CD14-positive monocyte (primary cell): ENCODE data around the gene CDNF. TPM values are rescaled to one million over a fixed set of nuclear protein-coding genes. Genes with fewer than 3 reads are reported as not detected.
A peak's percentile ranks its signal among the peaks of the same experiment; 100 is the strongest.

ENCODE experiments used
- DNase-seq, 3 donors: peaks; one replicate each; pipeline ENCODE4 v3.0.0-alpha.2; 2011 to 2022
- H2AFZ ChIP-seq: 2 replicates; pipeline ENCODE4 v1.6.0; 2012; ENCODE audit warnings: mild to moderate bottlenecking, low read depth, low read length, inconsistent platforms; ENCODE audit not compliant: insufficient read depth, poor library complexity, severe bottlenecking
- H3K27ac ChIP-seq, 2 donors: 1 replicate in 1 of 2; 2 replicates in 1 of 2; pipeline ENCODE4 v1.5.1; 2012 to 2013; ENCODE audit warnings: low read length in 2 of 2, control low read depth in 1 of 2, inconsistent platforms in 1 of 2, low read depth in 1 of 2, mild to moderate bottlenecking in 1 of 2
- H3K27me3 ChIP-seq, 2 donors: one replicate each; pipeline versions ENCODE4 v1.6.0 to v1.6.1; 2011 to 2013; ENCODE audit warnings: low read length in 2 of 2; ENCODE audit not compliant: control insufficient read depth in 2 of 2, insufficient read depth in 2 of 2
- H3K36me3 ChIP-seq, 2 donors: replicated peaks in 1 of 2; 1 replicate in 1 of 2; 2 replicates in 1 of 2; pipeline versions ENCODE4 v1.5.1 to v1.6.1; 2012 to 2013; ENCODE audit warnings: low read length in 2 of 2, control low read depth in 1 of 2, inconsistent platforms in 1 of 2, mild to moderate bottlenecking in 1 of 2; ENCODE audit not compliant: insufficient read depth in 2 of 2, control insufficient read depth in 1 of 2
- H3K4me1 ChIP-seq, 2 donors: 1 replicate in 1 of 2; 2 replicates in 1 of 2; pipeline versions ENCODE4 v1.5.1 to v1.6.1; 2012 to 2013; ENCODE audit warnings: low read length in 2 of 2, control low read depth in 1 of 2, inconsistent platforms in 1 of 2, mild to moderate bottlenecking in 1 of 2, moderate library complexity in 1 of 2; ENCODE audit not compliant: insufficient read depth in 2 of 2, control insufficient read depth in 1 of 2
- H3K4me2 ChIP-seq: replicated peaks from 2 replicates; pipeline ENCODE3; 2012; ENCODE audit warnings: low read length, moderate library complexity, mild to moderate bottlenecking; ENCODE audit not compliant: poor library complexity, severe bottlenecking; ENCODE audit errors: extremely low read depth
- H3K4me3 ChIP-seq, 3 experiments: fragments of 200-600 bp in 1 of 3; sonication (generic) in 1 of 3; replicated peaks in 1 of 3; 1 replicate in 2 of 3; 2 replicates in 1 of 3; pipeline ENCODE4 v1.5.1; 2011 to 2013; ENCODE audit warnings: low read length in 3 of 3, mild to moderate bottlenecking in 3 of 3, control low read depth in 2 of 3, low read depth in 2 of 3, inconsistent platforms in 1 of 3, moderate library complexity in 1 of 3
- H3K79me2 ChIP-seq: 2 replicates; pipeline ENCODE4 v1.6.0; 2012; ENCODE audit warnings: mild to moderate bottlenecking, control low read depth, inconsistent platforms, low read length, moderate library complexity; ENCODE audit not compliant: insufficient read depth
- H3K9ac ChIP-seq: 2 replicates; pipeline ENCODE4 v1.6.0; 2017; ENCODE audit warnings: low read length, mild to moderate bottlenecking; ENCODE audit not compliant: insufficient read depth, poor library complexity, severe bottlenecking
- H3K9me3 ChIP-seq, 2 donors: replicated peaks in 1 of 2; 1 replicate in 1 of 2; 2 replicates in 1 of 2; pipeline versions ENCODE4 v1.5.1 to v1.6.1; 2012 to 2013; ENCODE audit warnings: low read length in 2 of 2, control low read depth in 1 of 2; ENCODE audit not compliant: control insufficient read depth in 1 of 2, insufficient read depth in 1 of 2
- H4K20me1 ChIP-seq: 2 replicates; pipeline ENCODE4 v1.6.0; 2012; ENCODE audit warnings: mild to moderate bottlenecking, low read length, control low read depth, moderate library complexity; ENCODE audit not compliant: insufficient read depth
- H3K27ac Mint-ChIP-seq, 7 donors: one replicate each; pipeline ENCODE4 v1.8.0; 2020; ENCODE audit warnings: mild to moderate bottlenecking in 7 of 7, mixed read lengths in 7 of 7, moderate library complexity in 6 of 7, inconsistent platforms in 2 of 7
- H3K27me3 Mint-ChIP-seq, 3 donors: one replicate each; pipeline ENCODE4 v1.8.0; 2021 to 2022; ENCODE audit warnings: low read depth in 3 of 3, mild to moderate bottlenecking in 3 of 3, mixed read lengths in 3 of 3, moderate library complexity in 3 of 3, inconsistent platforms in 1 of 3
- H3K36me3 Mint-ChIP-seq, 2 donors: one replicate each; pipeline ENCODE4 v1.8.0; 2020; ENCODE audit warnings: mixed read lengths in 2 of 2, inconsistent platforms in 1 of 2, mild to moderate bottlenecking in 1 of 2
- H3K4me1 Mint-ChIP-seq: one replicate; pipeline ENCODE4 v1.8.0; 2020; ENCODE audit warnings: mild to moderate bottlenecking, mixed read lengths
- H3K4me3 Mint-ChIP-seq, 2 donors: one replicate each; pipeline ENCODE4 v1.8.0; 2020; ENCODE audit warnings: mild to moderate bottlenecking in 2 of 2, mixed read lengths in 2 of 2, moderate library complexity in 1 of 2
- H3K9me3 Mint-ChIP-seq, 7 donors: one replicate each; pipeline ENCODE4 v1.8.0; 2020 to 2022; ENCODE audit warnings: mixed read lengths in 7 of 7, mild to moderate bottlenecking in 6 of 7, moderate library complexity in 6 of 7, inconsistent platforms in 2 of 7
- CTCF ChIP-seq: fragments of 200-600 bp; IDR thresholded peaks from one replicate; pipeline ENCODE4 v1.8.0; 2022; ENCODE audit warnings: antibody characterized with exemption, mild to moderate bottlenecking
- WGBS: methylation state at CpG from one replicate; pipeline ENCODE4 v1.1.5; 2013; ENCODE audit warnings: missing lambda C conversion rate; ENCODE audit not compliant: insufficient coverage; 5-methylcytosine and 5-hydroxymethylcytosine counted together
- intact Hi-C, 2 donors: fragments of 100-400 bp; cut with micrococcal nuclease; formaldehyde crosslinking; loops; one replicate each; pipeline versions ENCODE4 v1.15.0 to v1.15.1; 2023
- polyA minus RNA-seq: library from RNA; depleted of rRNA, polyadenylated mRNA; stranded (reverse); fragments of >200 nt; gene quantifications from 2 replicates; pipeline ENCODE4 v1.2.3, GENCODE V29; 2012
- polyA plus RNA-seq, 3 donors: library from polyadenylated mRNA; depleted of rRNA in 1 of 3; unstranded in 2 of 3; stranded (reverse) in 1 of 3; fragments of 300-500 nt in 2 of 3; fragments of >200 nt in 1 of 3; fragmentation: Illumina TruSeq in 2 of 3; gene quantifications; 1 replicate in 2 of 3; 2 replicates in 1 of 3; pipeline ENCODE4 v1.2.3, GENCODE V29; 2012 to 2021
- total RNA-seq, 12 experiments: library from RNA in 1 of 12; stranded (reverse) in 1 of 12; fragments of 120-200 nt in 1 of 12; gene quantifications; one replicate each; pipeline ENCODE4 v1.2.4 and lab custom pipeline; 2013 to 2026; ENCODE audit warnings: mixed read lengths in 6 of 12, inconsistent platforms in 1 of 12

Gene CDNF
- total RNA-seq (2013), result 0.33 TPM
- polyA plus RNA-seq, result under 1 TPM in 2 of 3 donors, not detected in 1; 0.28 TPM
- polyA minus RNA-seq, result not detected in 2 replicates
- total RNA-seq (lab: John Stamatoyannopoulos, UW), result 0.06 to 0.92 (median 0.31) reads per million in 11 experiments

- peak within 1 kb of the TSS; percentile 92 for H3K4me2 ChIP-seq
- Mint-ChIP-seq H3K9me3 (no peaks in the 10 kb centered on the region), H3K27ac (peak within 1 kb of the TSS; percentile 87 to 97 (median 94)), H3K4me3 (peak within 1 kb of the TSS; percentile 93 to 94), H3K27me3 (peaks cover 0 to 1% (median 0%) of the 10 kb centered on the region in 3 donors), H3K36me3 (peaks cover 27 to 31% of the 10 kb centered on the region in 2 donors), H3K4me1 (peaks cover 18% of the 10 kb centered on the region)
- DNase-seq, result peak; percentile 99 to 100 (median 100)
- peaks cover 41% of the 10 kb centered on the region for H3K79me2 ChIP-seq
- intact Hi-C loops, result loop anchor here (2.0 to 10.0 kb wide), 7 partner anchors 41 to 336 kb away; partner anchors contain the start of genes DCLRE1C (in 2 of the 2), MEIG1 (in 1 of the 2), RPP38 (in 1 of the 2) and SUV39H2 (in 1 of the 2)
- no peak for TF ChIP-seq CTCF
- H2AFZ ChIP-seq, result peak within 1 kb of the TSS; percentile 98
- no peaks in the 10 kb centered on the region for H4K20me1 ChIP-seq
- peaks cover 19 to 27% of the 10 kb centered on the region in 2 donors for H3K36me3 ChIP-seq
- peak within 1 kb of the TSS; percentile 89 for H3K9ac ChIP-seq
- peaks cover 18 to 21% of the 10 kb centered on the region in 2 donors for H3K4me1 ChIP-seq
- whole genome bisulfite sequencing, result under 1% methylated on average over 72 of the region's 72 CpGs
- H3K27ac ChIP-seq, result peak within 1 kb of the TSS; percentile 71 to 84
- H3K4me3 ChIP-seq, result peak within 1 kb of the TSS; percentile 77 to 96 (median 88)
- no peaks in the 10 kb centered on the region for H3K9me3 ChIP-seq
- no peaks in the 10 kb centered on the region for H3K27me3 ChIP-seq
Measured at GRCh38 chr10:14837757-14838581, at the start of gene CDNF, which contains the start of the genes HSPA14 and MSANTD7. TSS of gene CDNF (minus strand) at chr10:14838037. CDS start at chr10:14837946, 91 bp downstream. TSS of gene HSPA14 (plus strand) at chr10:14838306. CDS start at chr10:14838403, 97 bp downstream. TSS of gene MSANTD7 (plus strand) at chr10:14838306. CDS start at chr10:14842285, 3,979 bp downstream.

GRCh38 chr10:14884082-14884481, 46.2 kb upstream of the CDNF start:
- no peak overlapping the region for H3K4me2 ChIP-seq
- peaks cover 89% of the 10 kb centered on the region for H3K79me2 ChIP-seq
- Mint-ChIP-seq H3K4me3 (no peak overlapping the region), H3K9me3 (no peaks in the 10 kb centered on the region), H3K4me1 (peaks cover 29% of the 10 kb centered on the region), H3K27ac (peak overlapping the region in 1 of 7 donors; percentile 21), H3K27me3 (peaks cover 0 to 1% (median 0%) of the 10 kb centered on the region in 3 donors), H3K36me3 (no peaks in the 10 kb centered on the region)
- no peak for TF ChIP-seq CTCF
- no peak overlapping the region for H3K4me3 ChIP-seq
- no peaks in the 10 kb centered on the region for H3K27me3 ChIP-seq
- intact Hi-C loops, result no loop called here
- H2AFZ ChIP-seq, result no peak overlapping the region
- H3K9me3 ChIP-seq, result no peaks in the 10 kb centered on the region
- no peak for DNase-seq
- peaks cover 2 to 9% of the 10 kb centered on the region in 2 donors for H3K36me3 ChIP-seq
- H3K27ac ChIP-seq, result no peak overlapping the region
- H4K20me1 ChIP-seq, result no peaks in the 10 kb centered on the region
- 92% methylated on average over 2 of the region's 3 CpGs for whole genome bisulfite sequencing
- H3K9ac ChIP-seq, result no peak overlapping the region
- H3K4me1 ChIP-seq, result peaks cover 12 to 19% of the 10 kb centered on the region in 2 donors
